ENCODE data around the gene P2RY12. TPM values are rescaled to one million over a fixed set of nuclear protein-coding genes. Genes with fewer than 3 reads are reported as not detected.

The P2RY12 gene
- total RNA-seq, 2 experiments from 2014 or later: not detected

Other genes starting within 250 kb of the P2RY12 start
- gene GPR171, start 181.5 kb downstream of the P2RY12 start, total RNA-seq: 100 to 1,000 TPM; 227 to 229 TPM
- gene P2RY14, start 106.2 kb downstream of the P2RY12 start, total RNA-seq: 1 to 10 TPM in 1 of 2 experiments, under 1 TPM in 1; 0.65 to 1.0 TPM
- gene GPR87, start 67.9 kb downstream of the P2RY12 start, total RNA-seq: 1 to 10 TPM; 1.0 to 1.2 TPM
- not detected for gene P2RY13, start 55.2 kb downstream of the P2RY12 start, total RNA-seq
- not detected for gene IGSF10, start 76.3 kb upstream of the P2RY12 start, total RNA-seq

All from activated CD8-positive, alpha-beta memory T cell treated with anti-CD3 and anti-CD28 coated beads for 36 hours (primary cell).